Measurements from ENCODE around the gene CNTN6.

CNTN6 gene

DNA sequence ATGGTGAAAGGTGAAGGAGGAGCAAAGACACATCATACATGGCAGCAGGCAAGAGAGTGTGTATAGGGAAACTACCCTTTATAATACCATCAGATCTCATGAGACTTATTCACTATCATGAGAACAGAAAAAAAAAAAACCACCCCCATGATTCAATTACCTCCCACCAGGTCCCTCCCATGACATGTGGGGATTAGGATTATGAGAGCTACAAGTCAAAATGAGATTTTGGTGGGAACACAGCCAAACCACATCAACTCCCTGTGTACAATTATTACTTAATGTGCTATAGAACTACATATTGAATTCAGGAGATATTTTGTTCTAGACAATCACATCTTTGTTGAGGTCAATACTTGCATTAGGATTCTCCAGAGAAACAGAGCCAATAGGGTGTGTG lies 313.4 kb downstream of the CNTN6 start:
- TF ChIP-seq CTCF (IDR thresholded peaks at IDR 0.05; ENCODE audit: low read depth, low read length, missing control alignments), result no peak
- no peak overlapping the region for H3K4me3 ChIP-seq (ENCODE audit: low read depth, low read length)
- no peak for DNase-seq (ENCODE audit: low read depth)

GRCh38 chr3:1421577-1421976 lies 328.8 kb downstream of the CNTN6 start:
- no peak overlapping the region for H3K4me3 ChIP-seq (ENCODE audit: low read depth, low read length)
- no peak for TF ChIP-seq CTCF (IDR thresholded peaks at IDR 0.05; ENCODE audit: low read depth, low read length, missing control alignments)
- no peak for DNase-seq (ENCODE audit: low read depth)

- H3K4me3 ChIP-seq (ENCODE audit: low read depth, low read length), result no peak overlapping the region
- no peak for DNase-seq (ENCODE audit: low read depth)
- TF ChIP-seq CTCF (IDR thresholded peaks at IDR 0.05; ENCODE audit: low read depth, low read length, missing control alignments), result no peak
Observed at GRCh38 chr3:1423566-1424089, 330.8 kb downstream of the CNTN6 start.

- TF ChIP-seq CTCF (IDR thresholded peaks at IDR 0.05; ENCODE audit: low read depth, low read length, missing control alignments), result peak; percentile 39
- DNase-seq (ENCODE audit: low read depth), result no peak
- H3K4me3 ChIP-seq (ENCODE audit: low read depth, low read length), result no peak overlapping the region
Observed at GRCh38 chr3:1439395-1439794, 346.6 kb downstream of the CNTN6 start.

DNA sequence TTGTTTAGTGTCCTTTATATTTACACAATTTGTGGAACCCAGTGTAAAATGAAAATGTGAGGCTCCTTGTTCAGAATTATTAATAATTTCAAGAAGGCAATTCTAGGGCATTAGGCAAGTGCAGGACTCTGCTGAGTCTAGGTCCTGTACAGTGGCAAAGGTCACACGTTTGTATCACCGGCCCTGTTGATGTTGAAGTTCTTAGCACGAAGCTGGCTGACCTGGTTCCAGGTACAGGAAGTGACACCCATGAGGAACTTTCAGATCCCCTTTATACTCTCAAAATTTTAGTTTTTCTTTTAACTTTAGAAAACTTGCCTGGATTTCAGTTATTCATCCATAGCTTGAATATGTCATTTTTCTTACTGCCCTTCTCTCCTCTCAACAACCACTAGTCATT lies 349.4 kb downstream of the CNTN6 start:
- no peak overlapping the region for H3K4me3 ChIP-seq (ENCODE audit: low read depth, low read length)
- DNase-seq (ENCODE audit: low read depth), result no peak
- TF ChIP-seq CTCF (IDR thresholded peaks at IDR 0.05; ENCODE audit: low read depth, low read length, missing control alignments), result no peak

DNA sequence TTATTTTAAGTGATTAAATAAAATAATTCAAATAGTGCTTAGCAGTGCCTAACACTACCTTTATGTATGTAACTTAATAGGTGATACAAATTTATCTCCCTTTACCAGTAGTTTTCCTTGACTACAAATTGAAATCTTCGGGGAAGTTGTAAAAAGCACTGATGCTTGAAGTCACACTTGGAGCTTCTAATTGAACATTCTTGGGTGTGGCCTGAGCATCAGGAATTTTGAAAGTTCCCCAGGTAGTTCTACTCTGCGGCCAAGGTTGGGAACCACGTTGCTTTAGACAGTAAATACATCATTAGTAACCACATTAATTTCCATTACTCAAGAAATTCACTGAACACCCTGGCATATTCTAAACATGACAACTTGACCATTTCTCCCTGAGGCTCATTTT lies 351.4 kb downstream of the CNTN6 start:
- H3K4me3 ChIP-seq (ENCODE audit: low read depth, low read length), result no peak overlapping the region
- TF ChIP-seq CTCF (IDR thresholded peaks at IDR 0.05; ENCODE audit: low read depth, low read length, missing control alignments), result no peak
- DNase-seq (ENCODE audit: low read depth), result no peak

DNA sequence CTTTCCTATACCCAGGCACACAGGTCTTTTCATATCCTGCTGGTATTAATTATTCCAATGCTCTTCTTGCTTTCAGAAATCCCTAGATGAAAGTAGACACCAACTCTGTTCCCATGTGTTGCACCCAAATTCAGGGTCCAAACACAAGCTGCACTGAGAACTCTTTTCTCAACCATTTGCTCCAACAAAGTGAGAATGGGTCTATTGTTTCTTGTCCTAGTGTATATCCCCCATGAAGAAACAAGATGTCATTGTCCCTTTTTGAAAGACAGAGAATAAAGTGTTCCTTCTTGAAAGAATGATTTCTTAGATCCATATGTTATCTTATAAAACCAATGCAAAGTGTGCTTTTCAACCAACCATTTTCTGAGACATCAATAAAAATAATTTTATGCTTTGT lies 353.7 kb downstream of the CNTN6 start:
- H3K4me3 ChIP-seq (ENCODE audit: low read depth, low read length), result no peak overlapping the region
- DNase-seq (ENCODE audit: low read depth), result no peak
- TF ChIP-seq CTCF (IDR thresholded peaks at IDR 0.05; ENCODE audit: low read depth, low read length, missing control alignments), result no peak
